ENCODE measurements around the gene SPTBN2.
"Not testable (repeated sequence)": the region's sequence is repeated elsewhere in the genome, so short reads cannot be mapped to it uniquely, and the experiment has no call there.

GRCh38 chr11:66724167-66724566 lies 4.8 kb downstream of the SPTBN2 start:
- TF ChIP-seq, protein P1, sequence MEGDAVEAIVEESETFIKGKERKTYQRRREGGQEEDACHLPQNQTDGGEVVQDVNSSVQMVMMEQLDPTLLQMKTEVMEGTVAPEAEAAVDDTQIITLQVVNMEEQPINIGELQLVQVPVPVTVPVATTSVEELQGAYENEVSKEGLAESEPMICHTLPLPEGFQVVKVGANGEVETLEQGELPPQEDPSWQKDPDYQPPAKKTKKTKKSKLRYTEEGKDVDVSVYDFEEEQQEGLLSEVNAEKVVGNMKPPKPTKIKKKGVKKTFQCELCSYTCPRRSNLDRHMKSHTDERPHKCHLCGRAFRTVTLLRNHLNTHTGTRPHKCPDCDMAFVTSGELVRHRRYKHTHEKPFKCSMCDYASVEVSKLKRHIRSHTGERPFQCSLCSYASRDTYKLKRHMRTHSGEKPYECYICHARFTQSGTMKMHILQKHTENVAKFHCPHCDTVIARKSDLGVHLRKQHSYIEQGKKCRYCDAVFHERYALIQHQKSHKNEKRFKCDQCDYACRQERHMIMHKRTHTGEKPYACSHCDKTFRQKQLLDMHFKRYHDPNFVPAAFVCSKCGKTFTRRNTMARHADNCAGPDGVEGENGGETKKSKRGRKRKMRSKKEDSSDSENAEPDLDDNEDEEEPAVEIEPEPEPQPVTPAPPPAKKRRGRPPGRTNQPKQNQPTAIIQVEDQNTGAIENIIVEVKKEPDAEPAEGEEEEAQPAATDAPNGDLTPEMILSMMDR (IDR thresholded peaks at IDR 0.05) = not testable (repeated sequence)
- TF ChIP-seq POLR2A (IDR thresholded peaks at IDR 0.05) = not testable (repeated sequence)

Data from testis (tissue), 2 donors.